Gastrocnemius medialis (tissue), 4 donors: ENCODE measurements around the gene MCM3AP. TPM values are rescaled to one million over a fixed set of nuclear protein-coding genes. Genes with fewer than 3 reads are reported as not detected.

Experiments
- ATAC-seq, 2 donors: fragments of 150-250 bp; one replicate each; pipeline ENCODE4 v1.9.1; 2016
- DNase-seq, 2 donors: peaks; one replicate each; pipeline ENCODE4 v3.0.0-alpha.2; 2019
- H3K27ac ChIP-seq, 4 donors: fragments of 200-600 bp; sonication (generic); 1 replicate in 1 of 4; 2 replicates in 3 of 4; pipeline ENCODE4 v1.5.1; 2016 to 2018; ENCODE audit warnings: mild to moderate bottlenecking in 2 of 4, moderate library complexity in 1 of 4
- H3K27me3 ChIP-seq, 3 donors: fragments of 200-600 bp; sonication (generic) in 2 of 3; 1 replicate in 1 of 3; 2 replicates in 2 of 3; pipeline versions ENCODE4 v1.5.1 to v1.6.0; 2016 to 2019; ENCODE audit warnings: mild to moderate bottlenecking in 1 of 3, moderate library complexity in 1 of 3
- H3K36me3 ChIP-seq, 2 donors: fragments of 200-600 bp; sonication (generic) in 1 of 2; one replicate each; pipeline ENCODE4 v1.5.1; 2017 to 2018
- H3K4me1 ChIP-seq, 2 donors: fragments of 200-600 bp; sonication (generic) in 1 of 2; one replicate each; pipeline ENCODE4 v1.5.1; 2016 to 2017; ENCODE audit warnings: mild to moderate bottlenecking in 2 of 2
- H3K4me3 ChIP-seq, 4 donors: fragments of 200-600 bp; sonication (generic) in 3 of 4; 1 replicate in 1 of 4; 2 replicates in 3 of 4; pipeline ENCODE4 v1.5.1; 2016 to 2019; ENCODE audit warnings: mild to moderate bottlenecking in 2 of 4
- H3K9me3 ChIP-seq, 3 donors: fragments of 200-600 bp; sonication (generic) in 2 of 3; 1 replicate in 1 of 3; 2 replicates in 2 of 3; pipeline ENCODE4 v1.5.1; 2016 to 2019
- CTCF ChIP-seq, 5 experiments: fragments of 450-650 bp in 3 of 5; fragments of 200-600 bp in 2 of 5; sonication (generic) in 2 of 5; IDR thresholded peaks in 4 of 5; conservative IDR thresholded peaks in 1 of 5; 1 replicate in 4 of 5; 2 replicates in 1 of 5; pipeline ENCODE4 v1.5.1; 2016 to 2019; ENCODE audit warnings: antibody characterized with exemption in 5 of 5, mild to moderate bottlenecking in 3 of 5, moderate library complexity in 3 of 5
- POLR2A ChIP-seq, 2 donors: fragments of 450-650 bp; IDR thresholded peaks; one replicate each; pipeline ENCODE4 v1.6.1; 2017; ENCODE audit warnings: antibody characterized with exemption in 2 of 2, mild to moderate bottlenecking in 2 of 2, moderate library complexity in 2 of 2
- in situ Hi-C, 4 donors: fragments of 200-750 bp; cut with MboI; loops; one replicate each; pipeline versions ENCODE4 v1.15.0 to v1.8.0; 2017; ENCODE audit warnings: low sequenced_read_pairs in 4 of 4
- intact Hi-C: fragments of 100-400 bp; cut with DNase I; formaldehyde crosslinking; loops from one replicate; pipeline ENCODE4 v1.15.1; 2023; ENCODE audit warnings: low total_unique reads
- total RNA-seq, 4 donors: library from RNA; depleted of rRNA; stranded (reverse); fragments of >200 nt; gene quantifications; one replicate each; pipeline versions ENCODE4 v1.1.0 to v1.2.3, GENCODE V29; 2016

MCM3AP gene
- total RNA-seq, 4 donors from 2014 or later = 52.1 to 155 (median 83.2) TPM

GRCh38 chr21:46291561-46291960, 6.2 kb upstream of the MCM3AP start:
- TF ChIP-seq POLR2A (IDR thresholded peaks at IDR 0.05) (no peak), CTCF (IDR thresholded peaks at IDR 0.05 in 4 of 5, conservative IDR thresholded peaks at IDR 0.05 in 1 of 5) (no peak)
- Histone ChIP-seq H3K4me1 (peaks cover 7 to 10% of the 10 kb centered on the region in 2 donors), H3K36me3 (peaks cover 0 to 14% of the 10 kb centered on the region in 2 donors), H3K27ac (no peak overlapping the region), H3K4me3 (no peak overlapping the region), H3K27me3 (peaks cover 0 to 6% (median 0%) of the 10 kb centered on the region in 3 donors), H3K9me3 (no peaks in the 10 kb centered on the region)
- intact Hi-C loops = no loop called here
- DNase-seq (no peak), ATAC-seq (no peak)
- in situ Hi-C loops = no loop called here

DNA sequence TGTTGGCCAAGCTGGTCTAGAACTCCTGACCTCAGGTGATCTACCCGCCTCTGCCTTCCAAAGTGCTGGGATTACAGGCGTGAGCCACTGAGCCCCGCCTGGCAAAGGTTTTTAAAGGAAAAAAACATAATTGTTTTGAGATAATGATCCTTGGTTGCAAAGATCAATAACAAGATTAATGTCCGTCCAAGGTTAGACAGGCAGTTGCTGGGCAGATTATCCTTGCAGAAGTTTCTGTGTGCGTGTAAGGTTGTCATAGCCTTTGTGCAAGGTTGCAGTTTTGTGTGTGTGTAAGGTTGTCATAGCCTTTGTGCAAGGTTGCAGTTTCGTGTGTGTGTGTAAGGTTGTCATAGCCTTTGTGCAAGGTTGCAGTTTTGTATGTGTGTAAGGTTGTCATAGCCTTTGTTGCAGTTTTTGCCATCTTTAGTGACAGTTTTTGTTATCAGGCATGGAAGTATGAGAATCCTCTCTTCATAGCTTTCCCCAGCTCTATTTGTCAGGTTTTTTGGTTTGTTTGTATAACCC, 4.3 kb upstream of the MCM3AP start:
- Histone ChIP-seq H3K27ac (no peak overlapping the region), H3K27me3 (no peaks in the 10 kb centered on the region), H3K4me3 (no peak overlapping the region), H3K9me3 (no peaks in the 10 kb centered on the region), H3K36me3 (peaks cover 0 to 14% of the 10 kb centered on the region in 2 donors), H3K4me1 (peaks cover 14% of the 10 kb centered on the region in 2 donors)
- in situ Hi-C loops = loop anchor here in 1 of 4 donors (5.0 kb wide), 1 partner anchor 57 kb away; no protein-coding TSS in a partner anchor
- no peak for DNase-seq
- no peak for TF ChIP-seq CTCF (IDR thresholded peaks at IDR 0.05 in 4 of 5, conservative IDR thresholded peaks at IDR 0.05 in 1 of 5)
- no peak for TF ChIP-seq POLR2A (IDR thresholded peaks at IDR 0.05)
- intact Hi-C loops = loop anchor here (5.0 kb wide), 2 partner anchors 147 to 168 kb away; partner anchors contain the start of gene DIP2A
- no peak for ATAC-seq

- peaks cover 35 to 36% of the 10 kb centered on the region in 2 donors for H3K4me1 ChIP-seq
- in situ Hi-C loops = loop anchor here in 1 of 4 donors (5.0 kb wide), 1 partner anchor 55 kb away; no protein-coding TSS in a partner anchor
These were observed 2.1 kb upstream of the MCM3AP start for GRCh38 chr21:46287541-46287940.

DNA sequence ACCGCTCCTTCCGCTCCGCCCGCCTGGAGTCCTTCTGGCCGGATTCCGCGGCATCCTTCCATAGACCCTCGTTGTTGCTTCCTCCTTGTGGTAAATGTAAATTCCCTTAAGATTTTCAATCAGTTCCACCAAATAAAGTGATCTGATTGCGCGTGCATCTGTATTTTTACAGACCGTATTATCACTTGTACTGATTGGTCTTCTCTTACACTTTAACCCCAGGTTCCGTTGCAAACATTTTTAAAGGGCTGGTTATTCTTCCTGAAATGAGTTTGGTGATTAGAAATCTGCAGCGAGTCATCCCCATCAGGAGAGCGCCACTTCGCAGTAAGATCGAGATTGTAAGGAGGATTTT, 1.2 kb upstream of the MCM3AP start:
- ATAC-seq = no peak
- in situ Hi-C loops = loop anchor here in 1 of 4 donors (5.0 kb wide), 1 partner anchor 54 kb away; no protein-coding TSS in a partner anchor

More at GRCh38 chr21:46287541-46287940, 2.1 kb upstream of the MCM3AP start:
- H3K9me3 ChIP-seq = no peaks in the 10 kb centered on the region
- H3K36me3 ChIP-seq = peaks cover 0 to 29% of the 10 kb centered on the region in 2 donors
- intact Hi-C loops = loop anchor here (5.0 kb wide), 2 partner anchors 145 to 170 kb away; partner anchors contain the start of gene DIP2A
- H3K27ac ChIP-seq = peak overlapping the region in 1 of 4 donors; percentile 89
- no peak for TF ChIP-seq CTCF (IDR thresholded peaks at IDR 0.05 in 4 of 5, conservative IDR thresholded peaks at IDR 0.05 in 1 of 5)
- TF ChIP-seq POLR2A (IDR thresholded peaks at IDR 0.05) = no peak
- DNase-seq (no peak), ATAC-seq (no peak)
- no peaks in the 10 kb centered on the region for H3K27me3 ChIP-seq
- peak overlapping the region in 1 of 4 donors; percentile 92 for H3K4me3 ChIP-seq

More for the DNA sequence above, 1.2 kb upstream of the MCM3AP start:
- Histone ChIP-seq H3K27ac (peak overlapping the region; percentile 85 to 98 (median 92)), H3K4me1 (peaks cover 37 to 45% of the 10 kb centered on the region in 2 donors), H3K36me3 (peaks cover 0 to 30% of the 10 kb centered on the region in 2 donors), H3K4me3 (peak overlapping the region; percentile 75 to 93 (median 88)), H3K9me3 (no peaks in the 10 kb centered on the region), H3K27me3 (no peaks in the 10 kb centered on the region)
- no peak for DNase-seq
- TF ChIP-seq POLR2A (IDR thresholded peaks at IDR 0.05) (no peak), CTCF (IDR thresholded peaks at IDR 0.05 in 4 of 5, conservative IDR thresholded peaks at IDR 0.05 in 1 of 5) (no peak)
- intact Hi-C loops = loop anchor here (1.0 to 5.0 kb wide), 4 partner anchors 38 to 171 kb away; partner anchors contain the start of genes DIP2A, LSS and PCNT
